ENCODE results near the gene OTUD5.

Gene OTUD5

GRCh38 chrX:48901069-48901468, 56.3 kb downstream of the OTUD5 start:
- TF ChIP-seq CTCF (IDR thresholded peaks at IDR 0.05; ENCODE audit: extremely low read depth, missing control alignments), result no peak
- no peak for DNase-seq (ENCODE audit: low spot score)

- no peak for TF ChIP-seq CTCF (IDR thresholded peaks at IDR 0.05; ENCODE audit: extremely low read depth, missing control alignments)
- no peak for DNase-seq (ENCODE audit: low spot score)
Measured at GRCh38 chrX:48899078-48899410, 58.4 kb downstream of the OTUD5 start.

- DNase-seq (ENCODE audit: low spot score), result peak; percentile 85
- TF ChIP-seq CTCF (IDR thresholded peaks at IDR 0.05; ENCODE audit: extremely low read depth, missing control alignments), result no peak
Measured at GRCh38 chrX:48897625-48898306, 59.6 kb downstream of the OTUD5 start, which contains the start of the genes PQBP1 and TIMM17B. PQBP1 (plus strand) TSS chrX:48897930; CDS start chrX:48898510, 580 bp downstream. TIMM17B (minus strand) TSS chrX:48897768; CDS start chrX:48897749, 19 bp downstream.

- no peak for DNase-seq (ENCODE audit: low spot score)
- TF ChIP-seq CTCF (IDR thresholded peaks at IDR 0.05; ENCODE audit: extremely low read depth, missing control alignments), result no peak
Measured at GRCh38 chrX:48897157-48897624, 60.2 kb downstream of the OTUD5 start.

GRCh38 chrX:48896611-48897011, 60.8 kb downstream of the OTUD5 start:
- no peak for TF ChIP-seq CTCF (IDR thresholded peaks at IDR 0.05; ENCODE audit: extremely low read depth, missing control alignments)
- no peak for DNase-seq (ENCODE audit: low spot score)

GRCh38 chrX:48894891-48895290, 62.5 kb downstream of the OTUD5 start:
- TF ChIP-seq CTCF (IDR thresholded peaks at IDR 0.05; ENCODE audit: extremely low read depth, missing control alignments), result no peak
- no peak for DNase-seq (ENCODE audit: low spot score)

GRCh38 chrX:48893556-48894348, 63.7 kb downstream of the OTUD5 start:
- TF ChIP-seq CTCF (IDR thresholded peaks at IDR 0.05; ENCODE audit: extremely low read depth, missing control alignments), result no peak
- DNase-seq (ENCODE audit: low spot score), result no peak

All from GM20000 (cell line).